ENCODE measurements around the gene SLC22A23. TPM values are rescaled to one million over a fixed set of nuclear protein-coding genes. Genes with fewer than 3 reads are reported as not detected.

Gene SLC22A23
- total RNA-seq, 1 experiment from 2014 or later = 38.2 TPM

GRCh38 chr6:3330199-3330598, 126.7 kb downstream of the SLC22A23 start:
- H3K27me3 Mint-ChIP-seq (ENCODE audit: low read depth) = no peaks in the 10 kb centered on the region
- peak; percentile 69 for DNase-seq (ENCODE audit: low spot score)
- H3K36me3 Mint-ChIP-seq = no peaks in the 10 kb centered on the region
- TF ChIP-seq TP53 (CRISPR knock-in tag; IDR thresholded peaks at IDR 0.05) = no peak
- TF ChIP-seq, protein P1, sequence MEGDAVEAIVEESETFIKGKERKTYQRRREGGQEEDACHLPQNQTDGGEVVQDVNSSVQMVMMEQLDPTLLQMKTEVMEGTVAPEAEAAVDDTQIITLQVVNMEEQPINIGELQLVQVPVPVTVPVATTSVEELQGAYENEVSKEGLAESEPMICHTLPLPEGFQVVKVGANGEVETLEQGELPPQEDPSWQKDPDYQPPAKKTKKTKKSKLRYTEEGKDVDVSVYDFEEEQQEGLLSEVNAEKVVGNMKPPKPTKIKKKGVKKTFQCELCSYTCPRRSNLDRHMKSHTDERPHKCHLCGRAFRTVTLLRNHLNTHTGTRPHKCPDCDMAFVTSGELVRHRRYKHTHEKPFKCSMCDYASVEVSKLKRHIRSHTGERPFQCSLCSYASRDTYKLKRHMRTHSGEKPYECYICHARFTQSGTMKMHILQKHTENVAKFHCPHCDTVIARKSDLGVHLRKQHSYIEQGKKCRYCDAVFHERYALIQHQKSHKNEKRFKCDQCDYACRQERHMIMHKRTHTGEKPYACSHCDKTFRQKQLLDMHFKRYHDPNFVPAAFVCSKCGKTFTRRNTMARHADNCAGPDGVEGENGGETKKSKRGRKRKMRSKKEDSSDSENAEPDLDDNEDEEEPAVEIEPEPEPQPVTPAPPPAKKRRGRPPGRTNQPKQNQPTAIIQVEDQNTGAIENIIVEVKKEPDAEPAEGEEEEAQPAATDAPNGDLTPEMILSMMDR (IDR thresholded peaks at IDR 0.05) = peak; percentile 57
- no peaks in the 10 kb centered on the region for H3K9me3 Mint-ChIP-seq
- H3K4me1 Mint-ChIP-seq = peaks cover 87% of the 10 kb centered on the region
- H3K4me3 Mint-ChIP-seq = no peak overlapping the region
- H3K27ac Mint-ChIP-seq = peak overlapping the region; percentile 88
- peak; percentile 37 for ATAC-seq
- POLR2A ChIA-PET = interaction anchor here (0.6 kb wide), 1 partner anchor 90 kb away, joined by 3 read pairs; no protein-coding TSS in a partner anchor
- CTCF ChIA-PET = interaction anchor here (0.5 to 2.4 kb wide), 33 partner anchors 8 to 519 kb away, joined by 3 to 38 read pairs (median 4); partner anchors contain the start of genes FAM50B and SLC22A23

DNA sequence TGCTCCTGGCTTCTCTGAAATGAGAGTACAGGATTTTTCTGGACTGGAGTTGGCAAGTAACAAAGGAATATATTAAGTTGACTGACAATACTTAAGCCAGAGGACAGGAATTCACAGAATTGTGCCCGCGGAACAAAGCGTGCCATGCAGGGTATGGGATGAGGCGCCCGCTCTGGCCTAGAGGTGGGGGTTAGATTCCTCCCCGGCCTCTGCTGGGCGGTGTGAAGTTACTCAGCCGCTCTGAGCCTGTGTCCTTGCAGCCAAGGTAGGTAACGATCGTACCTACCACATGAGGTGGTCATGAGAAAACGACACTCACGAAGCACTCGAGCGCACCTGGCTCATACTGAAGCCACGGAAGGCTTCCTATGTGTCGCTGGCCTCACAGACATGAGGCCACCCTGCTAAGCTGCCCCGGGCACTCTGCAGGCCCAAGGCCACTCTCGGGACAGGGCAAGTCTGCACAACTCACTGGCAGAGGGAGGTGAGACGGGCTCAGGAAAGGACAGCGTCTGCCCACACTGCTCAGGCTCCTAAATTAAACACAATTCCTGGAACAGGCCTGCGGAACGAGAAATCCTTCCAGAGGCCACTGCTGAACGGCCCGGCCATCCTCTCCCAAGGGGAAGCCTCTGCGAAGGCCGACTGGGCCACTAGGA, 127.3 kb downstream of the SLC22A23 start:
- Mint-ChIP-seq H3K36me3 (no peaks in the 10 kb centered on the region), H3K9me3 (no peaks in the 10 kb centered on the region), H3K27ac (peak overlapping the region; percentile 88), H3K4me1 (peaks cover 80% of the 10 kb centered on the region), H3K27me3 (ENCODE audit: low read depth) (no peaks in the 10 kb centered on the region), H3K4me3 (no peak overlapping the region)
- CTCF ChIA-PET = interaction anchor here (0.6 to 2.4 kb wide), 24 partner anchors 10 to 383 kb away, joined by 3 to 38 read pairs (median 4); partner anchors contain the start of gene SLC22A23
- TF ChIP-seq ZNF317 (CRISPR knock-in tag; IDR thresholded peaks at IDR 0.05; ENCODE audit: borderline replicate concordance, low read depth) (no peak), ZNF423 (CRISPR knock-in tag; IDR thresholded peaks at IDR 0.05) (no peak), ZBTB43 (CRISPR knock-in tag; IDR thresholded peaks at IDR 0.05) (no peak), ZNF425 (CRISPR knock-in tag; conservative IDR thresholded peaks at IDR 0.05) (no peak), MLX (CRISPR knock-in tag; IDR thresholded peaks at IDR 0.05) (no peak), SMAD3 (CRISPR knock-in tag; IDR thresholded peaks at IDR 0.05; ENCODE audit: borderline replicate concordance) (no peak), MYBL2 (CRISPR knock-in tag; IDR thresholded peaks at IDR 0.05) (no peak), ELF4 (CRISPR knock-in tag; IDR thresholded peaks at IDR 0.05; ENCODE audit: low read depth) (no peak), ZNF263 (CRISPR knock-in tag; IDR thresholded peaks at IDR 0.05; ENCODE audit: low read depth) (no peak)
- TF ChIP-seq, protein P2, sequence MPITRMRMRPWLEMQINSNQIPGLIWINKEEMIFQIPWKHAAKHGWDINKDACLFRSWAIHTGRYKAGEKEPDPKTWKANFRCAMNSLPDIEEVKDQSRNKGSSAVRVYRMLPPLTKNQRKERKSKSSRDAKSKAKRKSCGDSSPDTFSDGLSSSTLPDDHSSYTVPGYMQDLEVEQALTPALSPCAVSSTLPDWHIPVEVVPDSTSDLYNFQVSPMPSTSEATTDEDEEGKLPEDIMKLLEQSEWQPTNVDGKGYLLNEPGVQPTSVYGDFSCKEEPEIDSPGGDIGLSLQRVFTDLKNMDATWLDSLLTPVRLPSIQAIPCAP (CRISPR knock-in tag; IDR thresholded peaks at IDR 0.05) = no peak
- TF ChIP-seq, protein P3, sequence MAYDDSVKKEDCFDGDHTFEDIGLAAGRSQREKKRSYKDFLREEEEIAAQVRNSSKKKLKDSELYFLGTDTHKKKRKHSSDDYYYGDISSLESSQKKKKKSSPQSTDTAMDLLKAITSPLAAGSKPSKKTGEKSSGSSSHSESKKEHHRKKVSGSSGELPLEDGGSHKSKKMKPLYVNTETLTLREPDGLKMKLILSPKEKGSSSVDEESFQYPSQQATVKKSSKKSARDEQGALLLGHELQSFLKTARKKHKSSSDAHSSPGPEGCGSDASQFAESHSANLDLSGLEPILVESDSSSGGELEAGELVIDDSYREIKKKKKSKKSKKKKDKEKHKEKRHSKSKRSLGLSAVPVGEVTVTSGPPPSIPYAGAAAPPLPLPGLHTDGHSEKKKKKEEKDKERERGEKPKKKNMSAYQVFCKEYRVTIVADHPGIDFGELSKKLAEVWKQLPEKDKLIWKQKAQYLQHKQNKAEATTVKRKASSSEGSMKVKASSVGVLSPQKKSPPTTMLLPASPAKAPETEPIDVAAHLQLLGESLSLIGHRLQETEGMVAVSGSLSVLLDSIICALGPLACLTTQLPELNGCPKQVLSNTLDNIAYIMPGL (CRISPR knock-in tag; IDR thresholded peaks at IDR 0.05) = no peak
- TF ChIP-seq, protein P4, sequence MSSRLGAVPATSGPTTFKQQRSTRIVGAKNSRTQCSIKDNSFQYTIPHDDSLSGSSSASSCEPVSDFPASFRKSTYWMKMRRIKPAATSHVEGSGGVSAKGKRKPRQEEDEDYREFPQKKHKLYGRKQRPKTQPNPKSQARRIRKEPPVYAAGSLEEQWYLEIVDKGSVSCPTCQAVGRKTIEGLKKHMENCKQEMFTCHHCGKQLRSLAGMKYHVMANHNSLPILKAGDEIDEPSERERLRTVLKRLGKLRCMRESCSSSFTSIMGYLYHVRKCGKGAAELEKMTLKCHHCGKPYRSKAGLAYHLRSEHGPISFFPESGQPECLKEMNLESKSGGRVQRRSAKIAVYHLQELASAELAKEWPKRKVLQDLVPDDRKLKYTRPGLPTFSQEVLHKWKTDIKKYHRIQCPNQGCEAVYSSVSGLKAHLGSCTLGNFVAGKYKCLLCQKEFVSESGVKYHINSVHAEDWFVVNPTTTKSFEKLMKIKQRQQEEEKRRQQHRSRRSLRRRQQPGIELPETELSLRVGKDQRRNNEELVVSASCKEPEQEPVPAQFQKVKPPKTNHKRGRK (CRISPR knock-in tag; IDR thresholded peaks at IDR 0.05; ENCODE audit: borderline replicate concordance) = no peak
- TF ChIP-seq, protein P1 (IDR thresholded peaks at IDR 0.05) = no peak
- POLR2A ChIA-PET = interaction anchor here (0.6 kb wide), 1 partner anchor 91 kb away, joined by 3 read pairs; no protein-coding TSS in a partner anchor
- ATAC-seq (0 out of 2 replicates have a peak, but pooled peaks have one; percentile 7), DNase-seq (ENCODE audit: low spot score) (no peak)
